ENCODE measurements around the gene SCPEP1. TPM values are rescaled to one million over a fixed set of nuclear protein-coding genes. Genes with fewer than 3 reads are reported as not detected.

SCPEP1 gene
- total and polyA plus RNA-seq, 2 of the 13 experiments (the other 11 are each of a cell fraction or from before 2014, with no cell fraction given) = 24.3 to 27.3 TPM

- TF ChIP-seq ZHX2 (IDR thresholded peaks at IDR 0.05; ENCODE audit: low read depth) = peak; percentile 80
- TF ChIP-seq ZHX2 (CRISPR knock-in tag; IDR thresholded peaks at IDR 0.05; ENCODE audit: borderline replicate concordance) = no peak
- peak; percentile 22; the same call in 1 of the 2 replicates for TF ChIP-seq TBX3 (IDR thresholded peaks at IDR 0.05; ENCODE audit: borderline replicate concordance)
- peak; percentile 60; the same call in 1 of the 2 replicates for TF ChIP-seq U2AF2 (IDR thresholded peaks at IDR 0.05; ENCODE audit: low read depth, low read length)
- no peak for TF ChIP-seq CAMTA2 (CRISPR knock-in tag; IDR thresholded peaks at IDR 0.05; ENCODE audit: borderline replicate concordance)
- peak; percentile 69 for TF ChIP-seq DRAP1 (CRISPR knock-in tag; IDR thresholded peaks at IDR 0.05)
- TF ChIP-seq ZNF343 (CRISPR knock-in tag; IDR thresholded peaks at IDR 0.05) = 0 out of 2 replicates have a peak, but pooled peaks have one; percentile 70
- no peak for TF ChIP-seq ZNF660 (CRISPR knock-in tag; IDR thresholded peaks at IDR 0.05; ENCODE audit: borderline replicate concordance, low read depth)
- TF ChIP-seq ZKSCAN1 (IDR thresholded peaks at IDR 0.05; ENCODE audit: low read length) = 0 out of 2 replicates have a peak, but pooled peaks have one; percentile 51
- peak; percentile 80 for TF ChIP-seq THRA (CRISPR knock-in tag; IDR thresholded peaks at IDR 0.05; ENCODE audit: borderline replicate concordance)
- TF ChIP-seq HIVEP1 (CRISPR knock-in tag; IDR thresholded peaks at IDR 0.05) = peak; percentile 69; the same call in 1 of the 2 replicates
- TF ChIP-seq, protein P1, sequence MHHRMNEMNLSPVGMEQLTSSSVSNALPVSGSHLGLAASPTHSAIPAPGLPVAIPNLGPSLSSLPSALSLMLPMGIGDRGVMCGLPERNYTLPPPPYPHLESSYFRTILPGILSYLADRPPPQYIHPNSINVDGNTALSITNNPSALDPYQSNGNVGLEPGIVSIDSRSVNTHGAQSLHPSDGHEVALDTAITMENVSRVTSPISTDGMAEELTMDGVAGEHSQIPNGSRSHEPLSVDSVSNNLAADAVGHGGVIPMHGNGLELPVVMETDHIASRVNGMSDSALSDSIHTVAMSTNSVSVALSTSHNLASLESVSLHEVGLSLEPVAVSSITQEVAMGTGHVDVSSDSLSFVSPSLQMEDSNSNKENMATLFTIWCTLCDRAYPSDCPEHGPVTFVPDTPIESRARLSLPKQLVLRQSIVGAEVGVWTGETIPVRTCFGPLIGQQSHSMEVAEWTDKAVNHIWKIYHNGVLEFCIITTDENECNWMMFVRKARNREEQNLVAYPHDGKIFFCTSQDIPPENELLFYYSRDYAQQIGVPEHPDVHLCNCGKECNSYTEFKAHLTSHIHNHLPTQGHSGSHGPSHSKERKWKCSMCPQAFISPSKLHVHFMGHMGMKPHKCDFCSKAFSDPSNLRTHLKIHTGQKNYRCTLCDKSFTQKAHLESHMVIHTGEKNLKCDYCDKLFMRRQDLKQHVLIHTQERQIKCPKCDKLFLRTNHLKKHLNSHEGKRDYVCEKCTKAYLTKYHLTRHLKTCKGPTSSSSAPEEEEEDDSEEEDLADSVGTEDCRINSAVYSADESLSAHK (CRISPR knock-in tag; IDR thresholded peaks at IDR 0.05; ENCODE audit: borderline replicate concordance) = no peak
- peak; percentile 92 for TF ChIP-seq MXD4 (CRISPR knock-in tag; IDR thresholded peaks at IDR 0.05)
- TF ChIP-seq ZNF205 (CRISPR knock-in tag; IDR thresholded peaks at IDR 0.05) = peak; percentile 64
- TF ChIP-seq NRL (CRISPR knock-in tag; IDR thresholded peaks at IDR 0.05; ENCODE audit: borderline replicate concordance) = peak; percentile 92
- no peak for TF ChIP-seq MATR3 (CRISPR knock-in tag; IDR thresholded peaks at IDR 0.05)
Measured at GRCh38 chr17:56960596-56961538, 17.1 kb upstream of the SCPEP1 start, which contains the start of gene COIL (continued).
